Hepatocyte (in vitro differentiated cells): ENCODE data around the gene NTN4.
"Not testable (repeated sequence)": the region's sequence is repeated elsewhere in the genome, so short reads cannot be mapped to it uniquely, and the experiment has no call there.

ENCODE experiments used
- EZH2 ChIP-seq: fragments of 200-600 bp; sonication (generic); IDR thresholded peaks from 2 replicates; pipeline ENCODE4 v1.6.1; 2016; ENCODE audit warnings: antibody characterized with exemption, mild to moderate bottlenecking, borderline replicate concordance
- TF ChIP-seq, protein P1 (sequence below): fragments of 200-600 bp; sonication (generic); IDR thresholded peaks from 2 replicates; pipeline ENCODE4 v1.5.1; 2016; ENCODE audit warnings: antibody characterized with exemption, mild to moderate bottlenecking; ENCODE audit not compliant: poor library complexity

GRCh38 chr12:95775466-95775865, 15.1 kb downstream of the NTN4 start:
- TF ChIP-seq EZH2, result not testable (repeated sequence)
- TF ChIP-seq, protein P1, sequence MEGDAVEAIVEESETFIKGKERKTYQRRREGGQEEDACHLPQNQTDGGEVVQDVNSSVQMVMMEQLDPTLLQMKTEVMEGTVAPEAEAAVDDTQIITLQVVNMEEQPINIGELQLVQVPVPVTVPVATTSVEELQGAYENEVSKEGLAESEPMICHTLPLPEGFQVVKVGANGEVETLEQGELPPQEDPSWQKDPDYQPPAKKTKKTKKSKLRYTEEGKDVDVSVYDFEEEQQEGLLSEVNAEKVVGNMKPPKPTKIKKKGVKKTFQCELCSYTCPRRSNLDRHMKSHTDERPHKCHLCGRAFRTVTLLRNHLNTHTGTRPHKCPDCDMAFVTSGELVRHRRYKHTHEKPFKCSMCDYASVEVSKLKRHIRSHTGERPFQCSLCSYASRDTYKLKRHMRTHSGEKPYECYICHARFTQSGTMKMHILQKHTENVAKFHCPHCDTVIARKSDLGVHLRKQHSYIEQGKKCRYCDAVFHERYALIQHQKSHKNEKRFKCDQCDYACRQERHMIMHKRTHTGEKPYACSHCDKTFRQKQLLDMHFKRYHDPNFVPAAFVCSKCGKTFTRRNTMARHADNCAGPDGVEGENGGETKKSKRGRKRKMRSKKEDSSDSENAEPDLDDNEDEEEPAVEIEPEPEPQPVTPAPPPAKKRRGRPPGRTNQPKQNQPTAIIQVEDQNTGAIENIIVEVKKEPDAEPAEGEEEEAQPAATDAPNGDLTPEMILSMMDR, result not testable (repeated sequence)
